ENCODE measurements around the gene PDZD2. TPM values are rescaled to one million over a fixed set of nuclear protein-coding genes. Genes with fewer than 3 reads are reported as not detected.
A peak's percentile ranks its signal among the peaks of the same experiment; 100 is the strongest.

The PDZD2 gene
- total RNA-seq, 1 experiment from 2014 or later, result 2.2 TPM

DNA sequence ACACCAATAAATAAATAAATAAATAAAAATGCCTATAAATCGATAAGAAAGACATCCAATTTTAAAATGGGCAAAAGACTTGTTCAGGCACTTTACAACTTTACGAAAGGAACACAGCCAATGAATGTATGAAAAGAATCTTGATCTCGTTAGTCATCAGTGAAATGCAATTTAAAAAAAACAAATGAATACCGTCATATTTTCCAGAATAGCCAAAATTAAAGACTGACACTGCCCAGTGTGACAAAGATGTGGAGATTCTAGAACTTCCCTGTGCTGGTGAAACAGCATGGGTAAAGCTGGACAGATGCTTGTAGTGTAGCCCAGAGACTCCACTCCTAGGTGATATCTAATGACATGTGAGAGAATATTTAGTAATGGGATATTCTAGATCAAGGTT lies 408.1 kb downstream of the PDZD2 start:
- Histone ChIP-seq H3K4me1 (ENCODE audit: insufficient read depth, low read length, poor library complexity, severe bottlenecking) (peaks cover 15% of the 10 kb centered on the region), H3K9me3 (ENCODE audit: low read depth, low read length, poor library complexity, severe bottlenecking) (no peaks in the 10 kb centered on the region), H3K27ac (ENCODE audit: low read depth, low read length, poor library complexity, severe bottlenecking) (no peak overlapping the region), H3K36me3 (ENCODE audit: insufficient read depth, low read length, poor library complexity, severe bottlenecking) (no peaks in the 10 kb centered on the region), H3K27me3 (replicated peaks; ENCODE audit: insufficient read depth, low read depth, low read length, poor library complexity) (no peaks in the 10 kb centered on the region), H3K4me3 (ENCODE audit: low read depth, low read length, poor library complexity, severe bottlenecking) (no peak overlapping the region)
- CTCF ChIA-PET, result no interaction called here
- POLR2A ChIA-PET (ENCODE audit: low non-redundant PET), result no interaction called here
- TF ChIP-seq EZH2 (IDR thresholded peaks at IDR 0.05; ENCODE audit: borderline replicate concordance, low read depth, low read length, poor library complexity, severe bottlenecking), result no peak
- TF ChIP-seq, protein P1, sequence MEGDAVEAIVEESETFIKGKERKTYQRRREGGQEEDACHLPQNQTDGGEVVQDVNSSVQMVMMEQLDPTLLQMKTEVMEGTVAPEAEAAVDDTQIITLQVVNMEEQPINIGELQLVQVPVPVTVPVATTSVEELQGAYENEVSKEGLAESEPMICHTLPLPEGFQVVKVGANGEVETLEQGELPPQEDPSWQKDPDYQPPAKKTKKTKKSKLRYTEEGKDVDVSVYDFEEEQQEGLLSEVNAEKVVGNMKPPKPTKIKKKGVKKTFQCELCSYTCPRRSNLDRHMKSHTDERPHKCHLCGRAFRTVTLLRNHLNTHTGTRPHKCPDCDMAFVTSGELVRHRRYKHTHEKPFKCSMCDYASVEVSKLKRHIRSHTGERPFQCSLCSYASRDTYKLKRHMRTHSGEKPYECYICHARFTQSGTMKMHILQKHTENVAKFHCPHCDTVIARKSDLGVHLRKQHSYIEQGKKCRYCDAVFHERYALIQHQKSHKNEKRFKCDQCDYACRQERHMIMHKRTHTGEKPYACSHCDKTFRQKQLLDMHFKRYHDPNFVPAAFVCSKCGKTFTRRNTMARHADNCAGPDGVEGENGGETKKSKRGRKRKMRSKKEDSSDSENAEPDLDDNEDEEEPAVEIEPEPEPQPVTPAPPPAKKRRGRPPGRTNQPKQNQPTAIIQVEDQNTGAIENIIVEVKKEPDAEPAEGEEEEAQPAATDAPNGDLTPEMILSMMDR (conservative IDR thresholded peaks at IDR 0.05; ENCODE audit: low read depth, low read length), result no peak
- intact Hi-C loops (cut with micrococcal nuclease; ENCODE audit: unreplicated experiment), result no loop called here
- no TSS peak for BruUV-seq (replicated peaks)
- no peak for DNase-seq (ENCODE audit: low spot score)

GRCh38 chr5:32051796-32052195 lies 412.9 kb downstream of the PDZD2 start:
- DNase-seq (ENCODE audit: low spot score), result peak; percentile 67
- H3K27me3 ChIP-seq (replicated peaks; ENCODE audit: insufficient read depth, low read depth, low read length, poor library complexity), result no peaks in the 10 kb centered on the region

GRCh38 chr5:32055891-32056866 lies 417.2 kb downstream of the PDZD2 start:
- Histone ChIP-seq H3K36me3 (ENCODE audit: insufficient read depth, low read length, poor library complexity, severe bottlenecking) (no peaks in the 10 kb centered on the region), H3K27me3 (replicated peaks; ENCODE audit: insufficient read depth, low read depth, low read length, poor library complexity) (no peaks in the 10 kb centered on the region), H3K4me3 (ENCODE audit: low read depth, low read length, poor library complexity, severe bottlenecking) (no peak overlapping the region), H3K27ac (ENCODE audit: low read depth, low read length, poor library complexity, severe bottlenecking) (no peak overlapping the region), H3K9me3 (ENCODE audit: low read depth, low read length, poor library complexity, severe bottlenecking) (no peaks in the 10 kb centered on the region), H3K4me1 (ENCODE audit: insufficient read depth, low read length, poor library complexity, severe bottlenecking) (peaks cover 26% of the 10 kb centered on the region)
- BruUV-seq (replicated peaks), result no TSS peak
- ChIA-PET POLR2A (ENCODE audit: low non-redundant PET) (interaction anchor here (0.7 kb wide), 1 partner anchor 11 kb away, joined by 3 read pairs; no protein-coding TSS in a partner anchor), CTCF (interaction anchor here (0.5 kb wide), 1 partner anchor 98 kb away, joined by 3 read pairs; no protein-coding TSS in a partner anchor)
- DNase-seq (ENCODE audit: low spot score), result peak; percentile 59
- intact Hi-C loops (cut with micrococcal nuclease; ENCODE audit: unreplicated experiment), result no loop called here
- TF ChIP-seq, protein P1 (conservative IDR thresholded peaks at IDR 0.05; ENCODE audit: low read depth, low read length), result no peak
- no peak for TF ChIP-seq EZH2 (IDR thresholded peaks at IDR 0.05; ENCODE audit: borderline replicate concordance, low read depth, low read length, poor library complexity, severe bottlenecking)

More at GRCh38 chr5:32051796-32052195, 412.9 kb downstream of the PDZD2 start:
- Histone ChIP-seq H3K9me3 (ENCODE audit: low read depth, low read length, poor library complexity, severe bottlenecking) (no peaks in the 10 kb centered on the region), H3K27ac (ENCODE audit: low read depth, low read length, poor library complexity, severe bottlenecking) (no peak overlapping the region), H3K4me1 (ENCODE audit: insufficient read depth, low read length, poor library complexity, severe bottlenecking) (peaks cover 13% of the 10 kb centered on the region), H3K4me3 (ENCODE audit: low read depth, low read length, poor library complexity, severe bottlenecking) (no peak overlapping the region), H3K36me3 (ENCODE audit: insufficient read depth, low read length, poor library complexity, severe bottlenecking) (no peaks in the 10 kb centered on the region)
- ChIA-PET POLR2A (ENCODE audit: low non-redundant PET) (no interaction called here), CTCF (no interaction called here)
- no peak for TF ChIP-seq EZH2 (IDR thresholded peaks at IDR 0.05; ENCODE audit: borderline replicate concordance, low read depth, low read length, poor library complexity, severe bottlenecking)
- TF ChIP-seq, protein P1 (conservative IDR thresholded peaks at IDR 0.05; ENCODE audit: low read depth, low read length), result no peak
- intact Hi-C loops (cut with micrococcal nuclease; ENCODE audit: unreplicated experiment), result no loop called here
- no TSS peak for BruUV-seq (replicated peaks)
